HG03378 (cell line): Measurements from ENCODE around the gene EFNA5.
A peak's percentile ranks its signal among the peaks of the same experiment; 100 is the strongest.
"Not testable (repeated sequence)": the region's sequence is repeated elsewhere in the genome, so short reads cannot be mapped to it uniquely, and the experiment has no call there.

Experiments used
- ATAC-seq: cut with Tn5 transposase; IDR thresholded peaks from one replicate; pipeline ENCODE4 v1.9.1; 2021; ENCODE audit warnings: mild to moderate bottlenecking, moderate library complexity; ENCODE audit not compliant: unreplicated experiment

Gene EFNA5

GRCh38 chr5:107501965-107502675 is 168.6 kb downstream of the EFNA5 start:
- ATAC-seq: no peak

GRCh38 chr5:107500840-107501239 is 169.9 kb downstream of the EFNA5 start:
- no peak for ATAC-seq

- no peak for ATAC-seq
Measured at GRCh38 chr5:107500347-107500746, 170.4 kb downstream of the EFNA5 start.

- ATAC-seq: no peak
Measured at GRCh38 chr5:107499776-107500175, 171.0 kb downstream of the EFNA5 start.

- no peak for ATAC-seq
Measured at GRCh38 chr5:107499237-107499636, 171.5 kb downstream of the EFNA5 start.

GRCh38 chr5:107496466-107496865 is 174.3 kb downstream of the EFNA5 start:
- ATAC-seq: no peak

GRCh38 chr5:107494129-107494528 is 176.6 kb downstream of the EFNA5 start:
- not testable (repeated sequence) for ATAC-seq

- no peak for ATAC-seq
Measured at GRCh38 chr5:107487056-107487542, 183.6 kb downstream of the EFNA5 start.

- peak; percentile 91 for ATAC-seq
Measured at GRCh38 chr5:107486489-107486888, 184.2 kb downstream of the EFNA5 start.

- peak; percentile 44 for ATAC-seq
Measured at GRCh38 chr5:107485184-107485583, 185.6 kb downstream of the EFNA5 start.

GRCh38 chr5:107484281-107484680 is 186.5 kb downstream of the EFNA5 start:
- no peak for ATAC-seq

GRCh38 chr5:107483231-107484024 is 187.3 kb downstream of the EFNA5 start:
- ATAC-seq: no peak

GRCh38 chr5:107478068-107478641 is 192.6 kb downstream of the EFNA5 start:
- no peak for ATAC-seq

GRCh38 chr5:107477492-107477891 is 193.2 kb downstream of the EFNA5 start:
- ATAC-seq: no peak

GRCh38 chr5:107476783-107477182 is 194.0 kb downstream of the EFNA5 start:
- ATAC-seq: peak; percentile 95

GRCh38 chr5:107474716-107475489 is 195.8 kb downstream of the EFNA5 start:
- ATAC-seq: peak; percentile 49

- ATAC-seq: no peak
Measured at GRCh38 chr5:107474361-107474715, 196.4 kb downstream of the EFNA5 start.

- ATAC-seq: no peak
Measured at GRCh38 chr5:107472620-107473064, 198.1 kb downstream of the EFNA5 start.

GRCh38 chr5:107470295-107470582 is 200.5 kb downstream of the EFNA5 start:
- ATAC-seq: no peak

- no peak for ATAC-seq
Measured at GRCh38 chr5:107469485-107470294, 201.0 kb downstream of the EFNA5 start.
